Measurements from ENCODE around the gene KRTAP1-3.
"Not testable (repeated sequence)": the region's sequence is repeated elsewhere in the genome, so short reads cannot be mapped to it uniquely, and the experiment has no call there.

KRTAP1-3 gene

DNA sequence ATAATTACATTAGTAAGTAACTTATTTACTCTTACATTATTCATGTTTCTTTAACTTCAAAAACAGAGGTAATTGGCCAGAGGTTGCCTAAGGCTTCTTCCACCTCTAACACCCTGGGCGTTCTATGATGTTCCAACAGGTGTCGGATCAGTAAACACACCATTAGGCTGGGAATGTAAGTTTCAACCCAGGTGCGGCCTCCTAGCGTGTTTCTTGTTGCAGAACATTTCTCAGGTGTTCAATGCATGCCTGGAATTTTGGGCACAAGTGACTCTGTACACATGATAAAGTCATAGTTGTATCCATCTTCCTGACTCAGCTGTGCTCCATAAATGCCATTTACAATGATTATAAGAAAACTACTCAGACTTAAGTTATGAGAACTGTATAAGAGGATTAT, 19.4 kb upstream of the KRTAP1-3 start:
- no peak for DNase-seq

- no peak for DNase-seq
Measured at GRCh38 chr17:41052566-41052965, 17.9 kb upstream of the KRTAP1-3 start.

DNA sequence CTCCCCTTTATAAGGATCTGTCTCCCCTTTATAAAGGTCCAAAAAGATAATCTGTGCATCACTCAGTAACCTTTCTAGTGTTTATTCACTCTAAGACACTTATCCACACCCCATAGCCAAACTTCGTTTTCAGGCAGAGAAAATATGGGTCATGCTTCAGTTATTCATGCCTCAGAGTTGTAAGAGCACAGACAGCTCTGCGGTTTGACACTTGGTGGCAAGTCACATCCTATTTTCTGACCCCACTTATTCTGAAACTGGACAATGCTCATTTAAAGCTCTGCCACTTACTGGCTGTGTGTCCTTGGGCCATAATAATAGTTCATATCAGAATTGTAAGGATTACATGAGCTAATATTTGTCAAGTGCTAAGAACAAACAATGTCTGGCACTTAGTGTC, 14.4 kb upstream of the KRTAP1-3 start:
- DNase-seq = no peak

- no peak for DNase-seq
Measured at GRCh38 chr17:41048441-41048840, 13.8 kb upstream of the KRTAP1-3 start.

DNA sequence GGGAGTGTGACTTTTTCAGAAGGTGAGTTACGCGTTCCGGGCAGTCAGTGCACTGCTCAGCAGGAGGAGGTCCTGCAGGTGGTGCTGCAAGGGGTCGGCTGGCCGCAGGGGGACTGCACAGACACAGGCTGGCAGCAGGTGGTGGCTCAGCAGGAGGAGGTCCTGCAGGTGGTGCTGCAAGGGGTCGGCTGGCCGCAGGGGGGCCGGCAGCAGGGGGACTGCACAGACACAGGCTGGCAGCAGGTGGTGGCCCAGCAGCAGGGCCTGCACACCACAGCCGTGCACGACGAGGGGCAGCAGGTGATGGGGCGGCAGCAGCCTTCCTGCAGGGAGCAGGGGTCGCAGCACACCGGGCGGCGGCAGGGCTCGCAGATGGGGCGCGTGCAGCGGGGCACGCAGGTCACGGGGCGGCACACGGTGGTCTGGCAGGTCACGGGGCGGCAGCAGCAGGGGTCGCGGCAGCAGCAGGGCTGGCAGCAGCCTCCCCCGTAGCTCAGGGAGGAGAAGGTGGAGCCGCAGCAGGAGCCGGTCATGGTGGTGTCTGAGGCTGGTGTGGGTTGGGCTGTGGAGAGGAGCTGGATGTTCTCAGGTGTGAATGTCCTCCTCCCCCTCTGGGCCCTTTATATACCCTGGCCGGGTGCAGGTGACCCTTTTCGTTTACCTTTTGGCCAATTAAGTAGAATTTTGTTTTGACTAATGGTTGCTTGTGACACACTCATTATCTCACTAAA, 12.2 kb upstream of the KRTAP1-3 start, which contains the start of gene KRTAP2-1:
Gene KRTAP2-1 (minus strand): TSS at position 582 of the 731 bp plus-strand sequence. CDS start 49 bp downstream, at position 533.
- not testable (repeated sequence) for DNase-seq

DNA sequence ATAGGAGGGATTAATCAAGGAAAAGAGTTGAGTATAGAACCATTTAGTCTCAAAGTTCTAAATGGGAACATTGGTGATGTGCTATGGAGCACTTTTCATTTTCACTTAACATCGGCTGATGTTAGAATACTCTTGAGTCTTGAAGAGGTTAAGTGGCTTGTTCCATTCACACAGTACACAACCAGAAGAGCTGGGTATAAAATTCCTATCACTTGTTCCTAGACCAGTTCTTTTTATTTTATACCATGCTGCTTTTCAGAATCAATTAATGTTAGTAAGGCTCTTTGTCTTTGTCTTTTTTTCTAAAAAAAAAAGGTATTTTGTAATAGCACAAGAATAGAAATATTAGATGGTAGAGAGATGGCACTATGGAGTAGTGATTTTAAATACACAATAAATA, 8.3 kb upstream of the KRTAP1-3 start:
- no peak for DNase-seq

DNA sequence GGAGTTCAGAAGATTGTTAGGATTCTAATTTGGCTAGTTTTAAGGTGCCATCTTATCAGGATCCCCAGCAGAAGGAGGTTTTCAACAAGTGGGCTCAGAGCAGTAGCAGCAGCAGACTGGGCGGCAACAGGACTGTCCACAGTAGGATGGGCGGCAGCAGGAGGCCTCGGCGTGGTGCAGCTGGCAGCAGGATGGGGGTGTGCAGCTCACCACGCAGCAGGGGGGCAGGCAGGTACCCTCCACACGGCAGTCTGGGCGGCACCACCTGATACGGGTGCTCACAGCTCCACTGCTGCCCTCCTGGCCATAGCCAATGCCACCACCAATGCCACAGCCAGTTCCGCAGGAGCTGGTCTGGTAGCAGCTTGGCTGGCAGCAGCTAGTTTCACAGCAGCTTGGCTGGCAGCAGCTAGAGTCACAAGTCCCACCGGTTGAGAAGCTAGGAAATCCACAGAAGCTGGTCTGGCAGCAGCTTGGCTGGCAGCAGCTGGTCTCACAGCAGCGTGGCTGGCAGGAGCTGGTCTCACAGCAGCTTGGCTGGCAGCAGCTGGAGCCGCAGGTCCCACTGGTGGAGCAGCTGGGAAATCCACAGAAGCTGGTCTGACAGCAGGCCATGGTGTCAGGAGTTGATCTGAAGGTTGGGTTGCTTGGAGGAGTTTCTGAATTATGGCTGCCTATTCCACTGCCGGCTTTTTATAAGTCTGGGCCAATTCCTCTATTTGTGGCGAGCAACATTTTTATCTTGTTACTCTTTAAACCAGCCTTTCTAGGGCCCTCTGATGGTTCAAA, 6.3 kb upstream of the KRTAP1-3 start, which contains the start of gene KRTAP1-1:
Gene KRTAP1-1 (minus strand): TSS at position 668 of the 789 bp plus-strand sequence. CDS start 53 bp downstream, at position 615.
- DNase-seq = not testable (repeated sequence)

DNA sequence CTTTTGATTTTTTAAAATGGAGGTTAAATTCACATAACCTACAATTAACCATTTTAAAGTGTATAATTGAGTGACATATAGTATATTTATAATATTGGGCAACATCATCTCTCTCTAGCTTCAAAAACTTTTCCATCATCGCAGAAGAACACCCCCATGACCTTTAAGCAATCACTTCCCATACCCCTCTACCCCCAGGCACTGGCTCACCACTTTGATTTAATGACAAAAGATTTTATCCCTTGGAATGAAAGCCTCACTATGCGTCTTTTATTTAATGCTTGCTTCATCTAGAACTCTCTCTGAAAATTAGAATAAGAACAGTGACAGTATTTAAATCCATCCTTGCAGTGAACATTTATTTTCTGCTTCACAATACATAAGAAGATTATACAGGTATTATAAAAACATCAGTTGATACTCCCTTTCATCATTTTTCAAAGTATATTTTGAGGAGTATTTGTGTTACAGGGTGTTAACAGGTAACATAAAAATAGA, 3.2 kb upstream of the KRTAP1-3 start:
- DNase-seq = no peak

- DNase-seq = no peak
Measured at GRCh38 chr17:41029633-41030245, 4.9 kb downstream of the KRTAP1-3 start, which contains the start of gene KRTAP1-4. TSS of gene KRTAP1-4 (minus strand) at chr17:41030195. CDS start at chr17:41030078, 117 bp downstream.

DNA sequence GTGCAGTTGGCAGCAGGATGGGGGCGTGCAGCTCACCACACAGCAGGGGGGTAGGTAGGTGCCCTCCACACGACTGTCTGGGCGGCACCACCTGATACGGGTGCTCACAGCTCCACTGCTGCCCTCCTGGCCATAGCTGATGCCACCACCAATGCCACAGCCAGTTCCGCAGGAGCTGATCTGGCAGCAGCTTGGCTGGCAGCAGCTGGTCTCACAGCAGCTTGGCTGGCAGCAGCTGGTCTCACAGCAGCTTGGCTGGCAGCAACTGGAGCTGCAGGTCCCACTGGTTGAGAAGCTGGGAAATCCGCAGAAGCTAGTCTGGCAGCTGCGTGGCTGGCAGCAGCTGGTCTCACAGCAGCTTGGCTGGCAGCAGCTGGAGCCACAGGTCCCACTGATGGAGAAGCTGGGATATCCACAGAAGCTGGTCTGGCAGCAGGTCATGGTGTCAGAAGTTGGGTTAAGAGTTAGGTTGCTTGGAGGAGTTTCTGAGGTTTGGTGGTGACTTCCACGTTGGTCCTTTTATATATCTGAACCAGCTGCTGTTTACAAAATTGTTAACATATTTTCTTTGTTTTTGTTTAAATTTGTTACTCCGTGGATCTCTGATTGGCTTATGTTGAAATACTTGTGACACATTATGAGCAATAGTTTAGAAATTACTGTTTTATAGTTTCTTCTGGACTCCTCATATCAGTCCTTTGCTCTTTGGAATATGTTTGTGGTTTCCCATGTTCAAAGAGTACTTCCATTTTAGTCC, 7.8 kb downstream of the KRTAP1-3 start, which contains the start of gene KRTAP1-5:
Gene KRTAP1-5 (minus strand): TSS at position 494 of the 757 bp plus-strand sequence. CDS start 53 bp downstream, at position 441.
- DNase-seq = no peak

GRCh38 chr17:41024697-41025096, 10.0 kb downstream of the KRTAP1-3 start:
- DNase-seq = no peak

GRCh38 chr17:41020336-41020735, 14.3 kb downstream of the KRTAP1-3 start:
- no peak for DNase-seq

- DNase-seq = no peak
Measured at GRCh38 chr17:41019415-41019814, 15.3 kb downstream of the KRTAP1-3 start.

DNA sequence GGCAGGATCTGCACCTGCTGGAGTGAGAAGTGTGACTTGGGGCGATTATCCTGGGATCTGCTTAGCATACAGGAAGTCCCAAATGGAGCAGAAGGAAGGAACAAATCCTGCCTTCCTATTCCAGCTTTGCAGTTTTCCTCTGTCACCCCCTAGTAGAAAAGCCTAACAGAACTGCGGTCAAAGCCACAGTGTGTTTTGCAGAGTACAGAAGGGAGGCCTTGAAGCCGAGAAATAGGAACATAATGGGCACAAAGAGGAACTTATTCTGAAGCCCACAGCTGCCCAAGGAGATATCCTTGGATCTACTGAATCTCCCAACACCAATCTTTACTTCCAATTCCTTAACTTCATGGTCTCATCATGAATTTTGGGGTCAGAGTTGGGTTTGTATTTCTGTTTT, 16.1 kb downstream of the KRTAP1-3 start:
- DNase-seq = no peak

GRCh38 chr17:41016578-41017215, 18.0 kb downstream of the KRTAP1-3 start:
- no peak for DNase-seq

DNA sequence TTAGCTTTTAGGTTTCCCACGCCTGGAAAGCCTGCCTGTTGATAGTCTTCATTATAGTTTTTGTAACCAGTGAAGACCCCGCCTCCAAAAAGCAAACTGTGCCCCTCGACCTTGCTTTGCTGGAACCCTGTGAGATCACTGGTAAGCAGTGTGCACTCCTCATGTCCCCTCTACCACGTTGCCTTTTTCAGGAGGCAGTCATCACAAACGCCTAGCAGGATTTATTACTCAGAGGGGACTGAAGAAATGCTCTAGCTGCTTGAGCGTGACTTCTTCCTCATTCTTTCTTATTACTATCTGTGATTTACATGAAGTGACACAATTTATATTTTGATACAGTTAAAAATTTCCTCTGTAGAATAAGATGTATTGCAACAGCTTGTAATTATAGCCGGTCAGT, 19.2 kb downstream of the KRTAP1-3 start:
- DNase-seq = no peak

GRCh38 chr17:41013606-41014005, 21.1 kb downstream of the KRTAP1-3 start:
- DNase-seq = no peak

- no peak for DNase-seq
Measured at GRCh38 chr17:41013181-41013580, 21.5 kb downstream of the KRTAP1-3 start.

- no peak for DNase-seq
Measured at GRCh38 chr17:41012326-41013120, 22.2 kb downstream of the KRTAP1-3 start.

DNA sequence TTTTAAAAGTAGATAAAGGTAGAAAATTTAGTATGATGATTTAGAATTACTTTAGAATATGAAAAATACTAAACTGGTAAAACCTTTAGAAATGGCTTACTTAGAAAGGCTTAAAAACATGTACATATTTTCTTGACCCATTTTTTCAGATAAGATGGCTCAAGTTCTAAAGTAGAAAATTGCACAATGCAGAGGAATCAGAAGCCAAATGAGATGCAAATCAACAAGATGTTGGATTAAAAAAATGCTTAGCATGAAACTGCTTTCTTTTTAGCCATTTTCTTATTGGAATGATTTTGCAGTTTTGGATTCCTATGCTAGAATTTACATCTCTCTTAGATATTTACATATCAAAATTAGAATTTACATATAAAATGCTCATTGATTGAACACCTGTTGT, 24.2 kb downstream of the KRTAP1-3 start:
- DNase-seq = no peak

DNA sequence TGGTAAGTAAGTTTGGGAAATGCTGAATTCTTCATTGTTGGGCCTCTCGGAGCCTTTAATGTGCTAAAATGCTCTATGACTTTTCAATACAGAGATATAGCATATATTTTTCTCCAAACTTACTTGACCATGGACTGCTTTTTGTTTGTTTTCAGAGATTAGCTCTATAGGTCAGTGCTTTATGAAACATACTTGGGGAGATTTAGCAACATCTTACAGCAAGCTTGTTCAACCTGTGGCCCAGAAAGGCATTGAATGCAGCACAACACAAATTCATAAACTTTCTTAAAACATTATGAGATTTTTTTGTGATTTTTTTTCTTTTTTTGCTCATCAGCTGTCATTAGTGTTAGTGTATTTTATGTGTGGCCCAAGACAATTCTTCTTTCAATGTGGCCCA, 24.7 kb downstream of the KRTAP1-3 start:
- DNase-seq = no peak

Data from activated CD4-positive, alpha-beta T cell treated with anti-CD3 and anti-CD28 coated beads for 48 hours (primary cell).